ENCODE data around the gene PNO1.
A peak's percentile ranks its signal among the peaks of the same experiment; 100 is the strongest.
"Not testable (repeated sequence)": the region's sequence is repeated elsewhere in the genome, so short reads cannot be mapped to it uniquely, and the experiment has no call there.

Gene PNO1

GRCh38 chr2:68163641-68164040 is 6.0 kb downstream of the PNO1 start:
- no peak for DNase-seq

GRCh38 chr2:68167186-68167585 is 9.5 kb downstream of the PNO1 start:
- no peak for DNase-seq

DNA sequence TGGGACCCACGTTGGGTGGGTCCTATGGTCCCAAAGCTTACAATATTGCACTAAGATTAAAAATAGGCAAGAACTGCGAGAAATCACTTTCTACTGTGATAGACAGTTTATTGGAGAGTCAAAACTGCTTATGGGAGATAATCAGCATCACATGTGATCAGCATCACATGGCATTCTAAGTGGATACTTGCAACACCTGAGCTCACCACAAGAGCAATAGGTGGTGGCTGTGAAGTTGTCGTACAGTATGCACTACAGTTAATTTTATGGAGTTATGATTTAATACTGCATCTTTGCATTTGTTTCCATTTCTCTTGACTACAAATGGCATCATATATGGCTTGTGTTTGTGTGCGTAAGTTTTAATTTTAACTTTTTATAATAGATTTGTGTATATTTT is 11.6 kb downstream of the PNO1 start:
- DNase-seq, result no peak

DNA sequence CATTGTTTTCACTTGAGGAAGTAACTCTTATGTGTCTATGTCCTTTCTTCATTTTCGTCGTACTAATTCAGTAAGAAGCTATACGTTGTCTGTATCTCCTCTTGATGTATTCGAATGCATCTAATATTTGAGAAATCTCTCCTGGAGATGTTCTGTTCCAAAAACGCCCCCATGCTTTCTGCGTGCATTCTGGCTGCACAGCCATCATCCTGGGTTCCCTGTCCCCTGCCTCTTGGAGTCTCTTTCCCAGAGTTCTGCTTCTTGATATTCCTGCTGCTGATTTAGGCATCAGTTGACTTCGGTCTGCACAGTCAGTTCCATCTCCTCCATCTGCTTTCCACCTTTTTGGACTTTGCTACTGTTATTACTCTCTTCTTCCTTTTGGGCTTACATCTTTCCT is 13.5 kb downstream of the PNO1 start:
- DNase-seq, result no peak

- DNase-seq, result no peak
These were observed 14.0 kb downstream of the PNO1 start for GRCh38 chr2:68171684-68172083.

GRCh38 chr2:68172521-68172920 is 14.8 kb downstream of the PNO1 start:
- no peak for DNase-seq

GRCh38 chr2:68172990-68173700 is 15.5 kb downstream of the PNO1 start:
- no peak for DNase-seq

DNA sequence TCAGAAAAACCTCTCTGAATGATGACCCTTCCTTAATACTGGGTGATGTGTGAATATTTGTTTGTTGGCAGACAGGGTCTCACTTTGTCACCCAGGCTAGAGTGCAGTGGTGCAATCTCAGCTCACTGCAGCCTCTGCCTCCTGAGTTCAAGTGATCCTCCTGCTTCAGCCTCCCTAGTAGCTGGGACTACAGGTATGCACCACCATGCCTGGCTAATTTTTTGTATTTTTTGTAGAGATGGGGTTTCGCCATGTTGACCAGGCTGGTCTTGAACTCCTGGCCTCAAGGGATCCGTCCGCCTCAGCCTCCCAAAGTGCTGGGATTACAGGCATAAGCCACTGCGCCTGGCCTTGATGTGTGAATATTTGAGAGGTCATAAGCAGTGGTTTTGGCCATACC is 17.5 kb downstream of the PNO1 start:
- not testable (repeated sequence) for DNase-seq

DNA sequence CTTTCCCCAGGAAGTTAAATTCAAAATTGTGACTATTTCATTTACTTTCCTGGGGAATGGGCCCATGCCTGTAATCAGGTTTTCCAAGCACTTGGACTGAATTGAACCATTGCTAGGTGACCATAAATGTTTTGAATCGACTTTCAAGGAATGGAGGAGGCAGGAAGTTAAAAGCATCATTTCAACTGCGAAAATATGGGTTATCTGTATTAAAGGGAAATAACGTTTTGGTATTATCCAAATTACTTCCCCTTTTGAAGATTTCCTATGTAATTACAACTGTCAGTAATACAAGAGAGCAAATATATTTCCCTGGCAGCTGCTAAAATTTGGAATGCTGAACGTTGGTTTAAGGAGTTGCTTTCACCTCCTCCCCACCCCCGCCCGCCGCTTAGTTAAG is 19.0 kb downstream of the PNO1 start:
- DNase-seq, result no peak

- no peak for DNase-seq
These were observed 19.9 kb downstream of the PNO1 start for GRCh38 chr2:68177541-68177940.

- DNase-seq, result no peak
These were observed 20.7 kb downstream of the PNO1 start for GRCh38 chr2:68178432-68178831.

DNA sequence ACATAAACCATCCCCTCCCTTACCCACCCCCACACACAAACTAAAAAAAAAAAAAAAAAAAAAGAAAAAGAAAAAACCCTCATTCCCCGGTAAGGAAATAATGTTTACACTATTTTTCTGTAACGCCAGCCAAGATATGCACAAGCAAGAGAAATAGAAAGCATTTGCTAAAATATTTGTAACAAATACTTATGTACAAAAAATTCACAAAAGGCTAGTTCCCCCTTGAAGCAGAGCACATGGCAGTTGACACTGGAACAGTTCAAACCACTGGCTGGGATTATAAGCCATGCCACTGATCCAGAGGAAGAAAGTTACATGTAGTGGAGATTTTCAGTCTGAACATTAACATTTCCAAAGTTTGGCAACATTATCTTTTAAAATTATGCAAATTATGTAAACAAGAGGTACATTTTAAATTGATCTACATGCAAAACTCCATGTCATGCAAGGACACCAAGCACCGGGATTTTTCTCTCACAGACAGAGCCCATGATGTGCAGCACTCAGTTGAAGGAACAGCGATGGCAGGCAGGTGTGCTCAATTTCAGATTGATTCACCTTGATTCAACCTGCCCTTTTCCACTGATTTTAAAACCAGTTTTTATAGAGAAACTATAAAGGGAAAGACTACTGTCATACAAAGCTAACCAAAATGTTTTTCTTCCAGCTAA is 21.4 kb downstream of the PNO1 start:
- DNase-seq, result no peak

DNA sequence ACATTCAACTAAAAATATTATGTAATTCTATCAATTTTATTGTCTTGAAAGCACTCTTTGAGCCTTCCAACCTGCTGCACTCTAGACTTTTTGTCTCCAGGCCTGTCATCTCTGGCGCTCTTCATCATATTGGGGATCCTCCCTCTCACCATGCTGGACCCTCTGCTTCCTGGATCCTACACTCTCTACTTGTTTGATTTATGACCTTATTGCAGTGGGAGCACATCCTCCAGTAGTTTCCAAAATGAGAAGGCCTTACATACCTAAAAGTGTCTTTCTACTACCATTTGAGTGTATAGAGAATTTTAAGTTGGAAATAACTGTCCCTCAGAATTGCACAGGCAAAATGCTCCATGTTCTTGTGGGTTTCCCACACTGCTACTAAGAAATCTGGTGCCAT is 25.2 kb downstream of the PNO1 start:
- no peak for DNase-seq

GRCh38 chr2:68185541-68186164 is 28.0 kb downstream of the PNO1 start:
- DNase-seq, result peak; percentile 82

DNA sequence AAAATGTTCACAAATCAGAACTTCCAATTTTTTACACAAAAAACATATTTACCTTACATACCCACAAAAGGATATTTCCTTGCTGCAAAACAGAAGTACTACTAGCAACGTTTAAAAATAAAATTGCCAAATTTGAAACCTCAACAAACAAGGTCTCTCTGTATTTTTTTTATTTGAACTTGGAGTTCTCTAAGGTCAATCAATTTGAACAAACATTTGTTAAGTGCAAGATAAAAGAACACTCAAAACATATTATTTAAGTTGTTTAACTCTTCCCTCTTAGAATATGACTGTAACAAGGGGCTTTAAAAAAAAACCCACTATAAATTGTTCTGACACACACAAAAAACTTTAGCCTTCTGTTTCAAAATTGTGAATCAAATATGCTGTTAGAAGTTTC is 29.6 kb downstream of the PNO1 start:
- DNase-seq, result no peak

DNA sequence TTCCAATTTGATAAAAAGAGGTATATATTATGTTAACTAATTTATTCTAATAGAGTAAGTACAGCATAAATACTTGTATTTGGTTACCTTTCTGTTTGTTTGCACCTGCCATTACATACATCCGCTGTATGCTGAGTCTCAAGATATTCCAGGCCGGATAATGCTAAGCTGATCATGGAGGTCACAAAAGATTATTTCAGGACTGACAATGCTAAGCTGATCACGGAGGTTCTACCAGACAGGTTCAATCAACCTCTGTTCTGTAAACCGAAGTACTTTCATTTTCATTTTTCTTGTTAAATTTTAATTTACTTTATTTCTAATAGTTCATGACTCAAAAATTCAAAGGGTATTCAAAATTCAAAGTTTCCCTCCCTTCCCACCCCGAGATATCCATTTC is 31.1 kb downstream of the PNO1 start:
- DNase-seq, result no peak

GRCh38 chr2:68189991-68190784 is 32.5 kb downstream of the PNO1 start:
- DNase-seq, result no peak

- DNase-seq, result no peak
These were observed 33.5 kb downstream of the PNO1 start for GRCh38 chr2:68190991-68191731.

- DNase-seq, result no peak
These were observed 35.5 kb downstream of the PNO1 start for GRCh38 chr2:68193144-68193543.

DNA sequence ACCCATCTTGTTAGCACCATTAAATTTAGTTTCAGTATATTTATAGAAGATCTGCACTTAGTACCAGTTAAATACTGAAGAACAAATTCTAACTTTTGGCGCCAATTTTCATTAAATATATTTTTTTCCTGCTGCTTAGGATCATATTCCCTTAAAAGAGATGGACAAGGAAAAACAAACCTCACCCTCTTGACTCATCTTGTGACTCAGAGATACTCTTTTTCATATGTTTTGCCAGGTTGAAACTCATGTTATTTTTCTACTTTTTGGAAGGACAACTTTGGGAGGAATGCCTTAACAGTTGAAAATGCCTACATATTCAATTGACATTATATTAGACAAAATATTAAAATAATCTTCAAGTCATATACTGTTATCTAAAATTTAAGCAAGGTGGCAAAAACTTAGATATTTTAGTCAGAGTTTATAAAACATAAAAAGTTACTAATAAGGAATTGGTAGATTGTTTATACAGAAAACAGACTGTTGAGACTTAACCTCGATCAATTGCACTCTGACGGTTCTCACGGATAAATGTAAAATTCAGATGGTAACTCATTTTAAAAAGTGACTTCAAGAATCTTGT is 36.2 kb downstream of the PNO1 start:
- DNase-seq, result no peak

DNA sequence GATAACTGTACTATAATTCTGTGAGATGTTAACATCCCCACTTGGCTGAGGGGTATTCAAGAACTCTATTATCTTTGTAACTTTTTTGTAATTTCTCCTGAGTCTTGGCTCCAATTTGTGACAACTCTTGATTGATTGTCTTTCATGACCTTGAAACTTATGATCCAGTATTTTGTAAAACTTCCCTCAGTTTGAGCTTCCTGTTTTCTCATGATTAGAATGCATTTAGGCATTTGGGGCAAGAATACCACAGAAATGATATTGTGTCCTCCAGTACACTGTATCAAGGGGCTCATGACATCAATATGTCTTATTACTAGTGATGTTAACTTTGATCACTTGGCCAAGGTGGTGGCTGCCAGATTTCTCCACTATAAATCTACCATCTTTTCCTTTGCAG is 37.4 kb downstream of the PNO1 start:
- no peak for DNase-seq

DNA sequence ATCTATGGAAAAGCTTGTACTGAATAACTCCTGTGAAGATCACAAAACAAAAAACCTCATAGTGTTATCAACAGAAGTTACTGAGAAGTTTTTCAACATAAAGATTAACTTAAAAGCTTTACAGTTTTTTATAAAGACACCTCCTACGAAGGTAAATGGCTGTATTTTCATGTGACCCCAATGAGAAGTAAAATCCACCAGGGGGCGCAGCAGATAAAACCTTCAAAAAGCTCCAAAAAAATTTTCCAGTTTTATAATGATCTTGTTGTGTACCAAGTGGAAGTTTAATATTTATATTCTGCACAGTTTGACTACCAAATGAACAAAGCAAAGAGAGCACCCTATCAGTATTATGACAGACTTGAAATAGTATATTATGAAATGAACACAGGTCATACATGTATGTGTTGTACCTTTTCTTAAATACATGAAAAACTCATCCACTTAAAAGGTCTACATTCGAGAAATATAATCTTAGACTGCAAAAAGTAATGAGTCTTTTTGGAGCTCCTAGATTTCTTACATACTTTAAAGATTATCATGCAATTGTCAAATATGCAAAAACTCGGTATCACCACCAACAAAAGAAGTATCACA is 38.5 kb downstream of the PNO1 start:
- DNase-seq, result no peak
